ENCODE measurements around the gene CH25H.

GRCh38 chr10:89197473-89197872 is 9.6 kb downstream of the CH25H start:
- TF ChIP-seq POLR2AphosphoS5 (IDR thresholded peaks at IDR 0.05; ENCODE audit: borderline replicate concordance, low read depth, low read length), result no peak
- no peak for TF ChIP-seq EZH2 (IDR thresholded peaks at IDR 0.05)
- no peak for TF ChIP-seq FOXP2 (optimal IDR thresholded peaks at IDR 0.05; ENCODE audit: control extremely low read depth, extremely low read length, insufficient read depth)
